GM12878 (cell line): ENCODE data around the gene SPACDR.

ENCODE experiments used
- CBX3 ChIP-seq: fragments of 200-600 bp; sonication (generic); IDR thresholded peaks from 2 replicates; pipeline ENCODE4 v1.6.1; 2016; ENCODE audit warnings: low read depth, borderline replicate concordance
- EP300 ChIP-seq, 2 experiments: fragments of 150-350 bp in 1 of 2; IDR thresholded peaks; 2 replicates each; pipeline ENCODE4 v1.6.1; 2011 to 2012; ENCODE audit warnings: low read depth in 2 of 2, low read length in 2 of 2, borderline replicate concordance in 1 of 2, improper control_type of control experiment in 1 of 2, inconsistent platforms in 1 of 2; ENCODE audit not compliant: control insufficient read depth in 1 of 2
- EZH2 ChIP-seq: IDR thresholded peaks from 2 replicates; pipeline ENCODE4 v1.6.1; 2012; ENCODE audit warnings: low read depth, mild to moderate bottlenecking, control low read depth, inconsistent platforms, low read length, borderline replicate concordance; ENCODE audit not compliant: control insufficient read depth
- POLR2A ChIP-seq: IDR thresholded peaks from 2 replicates; pipeline ENCODE4 v1.6.1; 2011; ENCODE audit warnings: low read depth, mild to moderate bottlenecking, low read length
- ZSCAN29 ChIP-seq: fragments of 450-650 bp; IDR thresholded peaks from 2 replicates; pipeline ENCODE4 v1.6.1; 2017; ENCODE audit warnings: mild to moderate bottlenecking, moderate library complexity
- TF ChIP-seq, protein P1 (sequence below), 3 experiments: IDR thresholded peaks in 2 of 3; conservative IDR thresholded peaks in 1 of 3; 2 replicates each; pipeline ENCODE4 v1.5.1; 2011; ENCODE audit warnings: low read depth in 3 of 3, low read length in 3 of 3, mild to moderate bottlenecking in 3 of 3, control low read depth in 2 of 3, moderate library complexity in 2 of 3, inconsistent platforms in 1 of 3, mixed read lengths in 1 of 3; ENCODE audit not compliant: control insufficient read depth in 2 of 3, insufficient read depth in 1 of 3; ENCODE audit errors: extremely low read depth in 1 of 3
- TF ChIP-seq, protein P2 (sequence below): fragments of 450-650 bp; IDR thresholded peaks from 2 replicates; pipeline ENCODE4 v1.6.1; 2017; ENCODE audit warnings: mild to moderate bottlenecking, low read depth, inconsistent platforms; ENCODE audit not compliant: poor library complexity, severe bottlenecking
- TF ChIP-seq, protein P3 (sequence below): IDR thresholded peaks from 2 replicates; pipeline ENCODE4 v1.6.1; 2011; ENCODE audit warnings: low read depth, low read length, improper control_type of control experiment, borderline replicate concordance
- TF ChIP-seq, protein P4 (sequence below): IDR thresholded peaks from 2 replicates; pipeline ENCODE4 v1.6.1; 2012; ENCODE audit warnings: improper control_type of control experiment, low read depth, low read length; ENCODE audit not compliant: insufficient replicate concordance

DNA sequence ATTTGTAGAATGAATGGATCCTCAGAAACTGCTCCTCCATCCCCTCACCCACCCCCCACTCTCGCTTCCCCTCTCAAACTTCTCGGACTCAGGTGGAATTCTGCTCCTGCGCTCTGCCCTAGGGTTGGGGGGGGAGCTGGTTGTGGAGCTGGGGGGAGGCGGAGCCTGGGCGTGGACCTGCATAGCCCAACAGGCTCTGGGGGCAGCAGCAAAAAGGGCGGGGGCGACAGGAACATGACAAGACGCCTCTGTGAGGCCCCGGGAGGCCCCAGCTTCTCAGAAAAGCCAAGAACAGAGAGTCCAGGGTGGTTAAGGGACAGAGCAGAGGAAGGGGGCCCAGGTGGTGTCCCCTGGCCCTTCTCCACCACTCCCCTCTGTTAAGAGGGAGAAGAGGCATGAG is 11.5 kb upstream of the SPACDR start:
- no peak for TF ChIP-seq CBX3
- no peak for TF ChIP-seq ZSCAN29
- no peak for TF ChIP-seq EZH2
- TF ChIP-seq POLR2A, result no peak
- TF ChIP-seq, protein P1, sequence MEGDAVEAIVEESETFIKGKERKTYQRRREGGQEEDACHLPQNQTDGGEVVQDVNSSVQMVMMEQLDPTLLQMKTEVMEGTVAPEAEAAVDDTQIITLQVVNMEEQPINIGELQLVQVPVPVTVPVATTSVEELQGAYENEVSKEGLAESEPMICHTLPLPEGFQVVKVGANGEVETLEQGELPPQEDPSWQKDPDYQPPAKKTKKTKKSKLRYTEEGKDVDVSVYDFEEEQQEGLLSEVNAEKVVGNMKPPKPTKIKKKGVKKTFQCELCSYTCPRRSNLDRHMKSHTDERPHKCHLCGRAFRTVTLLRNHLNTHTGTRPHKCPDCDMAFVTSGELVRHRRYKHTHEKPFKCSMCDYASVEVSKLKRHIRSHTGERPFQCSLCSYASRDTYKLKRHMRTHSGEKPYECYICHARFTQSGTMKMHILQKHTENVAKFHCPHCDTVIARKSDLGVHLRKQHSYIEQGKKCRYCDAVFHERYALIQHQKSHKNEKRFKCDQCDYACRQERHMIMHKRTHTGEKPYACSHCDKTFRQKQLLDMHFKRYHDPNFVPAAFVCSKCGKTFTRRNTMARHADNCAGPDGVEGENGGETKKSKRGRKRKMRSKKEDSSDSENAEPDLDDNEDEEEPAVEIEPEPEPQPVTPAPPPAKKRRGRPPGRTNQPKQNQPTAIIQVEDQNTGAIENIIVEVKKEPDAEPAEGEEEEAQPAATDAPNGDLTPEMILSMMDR (IDR thresholded peaks at IDR 0.05 in 2 of 3, conservative IDR thresholded peaks at IDR 0.05 in 1 of 3; ENCODE audit: control insufficient read depth in 2 of 3, extremely low read depth in 1 of 3, insufficient read depth in 1 of 3, low read depth in 3 of 3, low read length in 3 of 3), result no peak
- TF ChIP-seq, protein P2, sequence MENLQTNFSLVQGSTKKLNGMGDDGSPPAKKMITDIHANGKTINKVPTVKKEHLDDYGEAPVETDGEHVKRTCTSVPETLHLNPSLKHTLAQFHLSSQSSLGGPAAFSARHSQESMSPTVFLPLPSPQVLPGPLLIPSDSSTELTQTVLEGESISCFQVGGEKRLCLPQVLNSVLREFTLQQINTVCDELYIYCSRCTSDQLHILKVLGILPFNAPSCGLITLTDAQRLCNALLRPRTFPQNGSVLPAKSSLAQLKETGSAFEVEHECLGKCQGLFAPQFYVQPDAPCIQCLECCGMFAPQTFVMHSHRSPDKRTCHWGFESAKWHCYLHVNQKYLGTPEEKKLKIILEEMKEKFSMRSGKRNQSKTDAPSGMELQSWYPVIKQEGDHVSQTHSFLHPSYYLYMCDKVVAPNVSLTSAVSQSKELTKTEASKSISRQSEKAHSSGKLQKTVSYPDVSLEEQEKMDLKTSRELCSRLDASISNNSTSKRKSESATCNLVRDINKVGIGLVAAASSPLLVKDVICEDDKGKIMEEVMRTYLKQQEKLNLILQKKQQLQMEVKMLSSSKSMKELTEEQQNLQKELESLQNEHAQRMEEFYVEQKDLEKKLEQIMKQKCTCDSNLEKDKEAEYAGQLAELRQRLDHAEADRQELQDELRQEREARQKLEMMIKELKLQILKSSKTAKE, result no peak
- TF ChIP-seq, protein P3, sequence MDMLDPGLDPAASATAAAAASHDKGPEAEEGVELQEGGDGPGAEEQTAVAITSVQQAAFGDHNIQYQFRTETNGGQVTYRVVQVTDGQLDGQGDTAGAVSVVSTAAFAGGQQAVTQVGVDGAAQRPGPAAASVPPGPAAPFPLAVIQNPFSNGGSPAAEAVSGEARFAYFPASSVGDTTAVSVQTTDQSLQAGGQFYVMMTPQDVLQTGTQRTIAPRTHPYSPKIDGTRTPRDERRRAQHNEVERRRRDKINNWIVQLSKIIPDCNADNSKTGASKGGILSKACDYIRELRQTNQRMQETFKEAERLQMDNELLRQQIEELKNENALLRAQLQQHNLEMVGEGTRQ, result no peak
- TF ChIP-seq, protein P4, sequence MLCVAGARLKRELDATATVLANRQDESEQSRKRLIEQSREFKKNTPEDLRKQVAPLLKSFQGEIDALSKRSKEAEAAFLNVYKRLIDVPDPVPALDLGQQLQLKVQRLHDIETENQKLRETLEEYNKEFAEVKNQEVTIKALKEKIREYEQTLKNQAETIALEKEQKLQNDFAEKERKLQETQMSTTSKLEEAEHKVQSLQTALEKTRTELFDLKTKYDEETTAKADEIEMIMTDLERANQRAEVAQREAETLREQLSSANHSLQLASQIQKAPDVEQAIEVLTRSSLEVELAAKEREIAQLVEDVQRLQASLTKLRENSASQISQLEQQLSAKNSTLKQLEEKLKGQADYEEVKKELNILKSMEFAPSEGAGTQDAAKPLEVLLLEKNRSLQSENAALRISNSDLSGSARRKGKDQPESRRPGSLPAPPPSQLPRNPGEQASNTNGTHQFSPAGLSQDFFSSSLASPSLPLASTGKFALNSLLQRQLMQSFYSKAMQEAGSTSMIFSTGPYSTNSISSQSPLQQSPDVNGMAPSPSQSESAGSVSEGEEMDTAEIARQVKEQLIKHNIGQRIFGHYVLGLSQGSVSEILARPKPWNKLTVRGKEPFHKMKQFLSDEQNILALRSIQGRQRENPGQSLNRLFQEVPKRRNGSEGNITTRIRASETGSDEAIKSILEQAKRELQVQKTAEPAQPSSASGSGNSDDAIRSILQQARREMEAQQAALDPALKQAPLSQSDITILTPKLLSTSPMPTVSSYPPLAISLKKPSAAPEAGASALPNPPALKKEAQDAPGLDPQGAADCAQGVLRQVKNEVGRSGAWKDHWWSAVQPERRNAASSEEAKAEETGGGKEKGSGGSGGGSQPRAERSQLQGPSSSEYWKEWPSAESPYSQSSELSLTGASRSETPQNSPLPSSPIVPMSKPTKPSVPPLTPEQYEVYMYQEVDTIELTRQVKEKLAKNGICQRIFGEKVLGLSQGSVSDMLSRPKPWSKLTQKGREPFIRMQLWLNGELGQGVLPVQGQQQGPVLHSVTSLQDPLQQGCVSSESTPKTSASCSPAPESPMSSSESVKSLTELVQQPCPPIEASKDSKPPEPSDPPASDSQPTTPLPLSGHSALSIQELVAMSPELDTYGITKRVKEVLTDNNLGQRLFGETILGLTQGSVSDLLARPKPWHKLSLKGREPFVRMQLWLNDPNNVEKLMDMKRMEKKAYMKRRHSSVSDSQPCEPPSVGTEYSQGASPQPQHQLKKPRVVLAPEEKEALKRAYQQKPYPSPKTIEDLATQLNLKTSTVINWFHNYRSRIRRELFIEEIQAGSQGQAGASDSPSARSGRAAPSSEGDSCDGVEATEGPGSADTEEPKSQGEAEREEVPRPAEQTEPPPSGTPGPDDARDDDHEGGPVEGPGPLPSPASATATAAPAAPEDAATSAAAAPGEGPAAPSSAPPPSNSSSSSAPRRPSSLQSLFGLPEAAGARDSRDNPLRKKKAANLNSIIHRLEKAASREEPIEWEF, result no peak
- TF ChIP-seq EP300 (IDR thresholded peaks at IDR 0.05; ENCODE audit: borderline replicate concordance in 1 of 2, control insufficient read depth in 1 of 2, low read depth in 2 of 2, low read length in 2 of 2), result no peak
